IMR-90 (cell line): ENCODE results near the gene TLCD2.

Experiments
- BHLHE40 ChIP-seq: fragments of 150-350 bp; IDR thresholded peaks from 2 replicates; pipeline ENCODE4 v1.6.1; 2016; ENCODE audit warnings: mild to moderate bottlenecking, low read depth, low read length
- MAFK ChIP-seq: IDR thresholded peaks from 2 replicates; pipeline ENCODE4 v1.6.1; 2012; ENCODE audit warnings: low read depth, low read length, improper control_type of control experiment
- POLR2A ChIP-seq: IDR thresholded peaks from 2 replicates; pipeline ENCODE4 v1.6.1; 2012; ENCODE audit warnings: mild to moderate bottlenecking, low read depth, low read length
- RAD21 ChIP-seq: IDR thresholded peaks from 2 replicates; pipeline ENCODE4 v1.6.1; 2012; ENCODE audit warnings: low read length, improper control_type of control experiment
- TF ChIP-seq, protein P1 (sequence below): conservative IDR thresholded peaks from 2 replicates; pipeline ENCODE4 v1.5.1; 2012; ENCODE audit warnings: mild to moderate bottlenecking, low read depth, low read length, improper control_type of control experiment
- TF ChIP-seq, protein P2 (sequence below): fragments of 150-350 bp; IDR thresholded peaks from 2 replicates; pipeline ENCODE4 v1.6.1; 2017; ENCODE audit warnings: mild to moderate bottlenecking, antibody characterized with exemption, low read length, low read depth

GRCh38 chr17:1703063-1703462 is 7.1 kb downstream of the TLCD2 start:
- no peak for TF ChIP-seq POLR2A
- TF ChIP-seq, protein P1, sequence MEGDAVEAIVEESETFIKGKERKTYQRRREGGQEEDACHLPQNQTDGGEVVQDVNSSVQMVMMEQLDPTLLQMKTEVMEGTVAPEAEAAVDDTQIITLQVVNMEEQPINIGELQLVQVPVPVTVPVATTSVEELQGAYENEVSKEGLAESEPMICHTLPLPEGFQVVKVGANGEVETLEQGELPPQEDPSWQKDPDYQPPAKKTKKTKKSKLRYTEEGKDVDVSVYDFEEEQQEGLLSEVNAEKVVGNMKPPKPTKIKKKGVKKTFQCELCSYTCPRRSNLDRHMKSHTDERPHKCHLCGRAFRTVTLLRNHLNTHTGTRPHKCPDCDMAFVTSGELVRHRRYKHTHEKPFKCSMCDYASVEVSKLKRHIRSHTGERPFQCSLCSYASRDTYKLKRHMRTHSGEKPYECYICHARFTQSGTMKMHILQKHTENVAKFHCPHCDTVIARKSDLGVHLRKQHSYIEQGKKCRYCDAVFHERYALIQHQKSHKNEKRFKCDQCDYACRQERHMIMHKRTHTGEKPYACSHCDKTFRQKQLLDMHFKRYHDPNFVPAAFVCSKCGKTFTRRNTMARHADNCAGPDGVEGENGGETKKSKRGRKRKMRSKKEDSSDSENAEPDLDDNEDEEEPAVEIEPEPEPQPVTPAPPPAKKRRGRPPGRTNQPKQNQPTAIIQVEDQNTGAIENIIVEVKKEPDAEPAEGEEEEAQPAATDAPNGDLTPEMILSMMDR: no peak
- no peak for TF ChIP-seq MAFK
- TF ChIP-seq, protein P2, sequence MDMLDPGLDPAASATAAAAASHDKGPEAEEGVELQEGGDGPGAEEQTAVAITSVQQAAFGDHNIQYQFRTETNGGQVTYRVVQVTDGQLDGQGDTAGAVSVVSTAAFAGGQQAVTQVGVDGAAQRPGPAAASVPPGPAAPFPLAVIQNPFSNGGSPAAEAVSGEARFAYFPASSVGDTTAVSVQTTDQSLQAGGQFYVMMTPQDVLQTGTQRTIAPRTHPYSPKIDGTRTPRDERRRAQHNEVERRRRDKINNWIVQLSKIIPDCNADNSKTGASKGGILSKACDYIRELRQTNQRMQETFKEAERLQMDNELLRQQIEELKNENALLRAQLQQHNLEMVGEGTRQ: no peak
- no peak for TF ChIP-seq BHLHE40
- TF ChIP-seq RAD21: no peak
